Right lobe of liver (tissue), 6 donors: ENCODE results near the gene HDGFL2. TPM values are rescaled to one million over a fixed set of nuclear protein-coding genes. Genes with fewer than 3 reads are reported as not detected.
A peak's percentile ranks its signal among the peaks of the same experiment; 100 is the strongest.

ENCODE experiments used
- ATAC-seq, 4 donors: fragments of 200-7000 bp; cut with Tn5 transposase; one replicate each; pipeline ENCODE4 v1.9.1; 2020; ENCODE audit warnings: mild to moderate bottlenecking in 4 of 4, moderate library complexity in 4 of 4
- DNase-seq, 3 donors: peaks; one replicate each; pipeline ENCODE4 v3.0.0-alpha.2; 2020
- H3K27ac ChIP-seq, 3 donors: fragments of 200-600 bp; one replicate each; pipeline ENCODE4 v1.8.0; 2022
- H3K27me3 ChIP-seq, 2 donors: fragments of 200-600 bp; one replicate each; pipeline ENCODE4 v1.8.0; 2022
- H3K36me3 ChIP-seq, 4 donors: fragments of 200-600 bp; sonication (generic) in 1 of 4; one replicate each; pipeline versions ENCODE4 v1.5.1 to v1.8.0; 2017 to 2022; ENCODE audit warnings: control low read depth in 1 of 4
- H3K4me1 ChIP-seq, 4 donors: fragments of 200-600 bp; sonication (generic) in 1 of 4; one replicate each; pipeline versions ENCODE4 v1.5.1 to v1.8.0; 2017 to 2022; ENCODE audit warnings: control low read depth in 1 of 4
- H3K4me3 ChIP-seq, 3 donors: fragments of 200-600 bp; one replicate each; pipeline ENCODE4 v1.8.0; 2022
- H3K9me3 ChIP-seq, 4 donors: fragments of 200-600 bp; sonication (generic) in 1 of 4; one replicate each; pipeline versions ENCODE4 v1.5.1 to v1.8.0; 2017 to 2022; ENCODE audit warnings: control low read depth in 1 of 4
- CTCF ChIP-seq, 4 donors: fragments of 200-600 bp in 3 of 4; fragments of 450-650 bp in 1 of 4; IDR thresholded peaks; one replicate each; pipeline versions ENCODE4 v1.5.1 to v1.8.0; 2016 to 2022; ENCODE audit warnings: antibody characterized with exemption in 4 of 4, mild to moderate bottlenecking in 2 of 4
- POLR2A ChIP-seq: fragments of 450-650 bp; IDR thresholded peaks from one replicate; pipeline ENCODE4 v1.6.1; 2017; ENCODE audit warnings: antibody characterized with exemption, mild to moderate bottlenecking
- WGBS: methylation state at CpG from one replicate; pipeline ENCODE4 v1.1.6; 2018; ENCODE audit warnings: low coverage, low lambda C conversion rate; ENCODE audit not compliant: insufficient coverage; ENCODE audit errors: missing lambda C conversion rate; 5-methylcytosine and 5-hydroxymethylcytosine counted together
- intact Hi-C, 2 donors: fragments of 100-400 bp; cut with DNase I; formaldehyde crosslinking; loops; one replicate each; pipeline versions ENCODE4 v1.11.2 to v1.14.1; 2022
- total RNA-seq, 6 experiments: library from RNA; depleted of rRNA in 2 of 6; stranded (reverse); fragments of >200 nt in 2 of 6; fragmentation: NEBNext Ultra II Directional in 3 of 6; extraction: Animal tissue kit (Norgen Biotek cat#: 25700) in 3 of 6; gene quantifications; one replicate each; pipeline versions ENCODE4 v1.1.0 to v1.2.4, GENCODE V29; 2016 to 2023
- donor health status: DM: no; HTN: yes; CAD: no.
- donor health status: DM: no; HTN: no; CAD: no.
- donor health status: DM: no; HTN: no; CAD: no.
- donor health status: DM: no; HTN: yes; CAD: no.
- donor health status: DM: no; HTN: yes; CAD: no.

HDGFL2 gene
- total RNA-seq, 6 experiments from 2014 or later: 8.4 to 16.3 (median 14.0) TPM

GRCh38 chr19:4521888-4522242 is 49.8 kb downstream of the HDGFL2 start:
- H3K4me3 ChIP-seq: no peak overlapping the region
- intact Hi-C loops: no loop called here

GRCh38 chr19:4522291-4523002 is 50.4 kb downstream of the HDGFL2 start:
- H3K27me3 ChIP-seq: no peaks in the 10 kb centered on the region
- peaks cover 0 to 3% (median 0%) of the 10 kb centered on the region in 4 donors for H3K36me3 ChIP-seq
- no peak overlapping the region for H3K4me3 ChIP-seq
- H3K27ac ChIP-seq: peak overlapping the region in 1 of 3 donors; percentile 51
- 93% methylated on average over 10 of the region's 15 CpGs for WGBS
- peaks cover 0 to 61% (median 30%) of the 10 kb centered on the region in 4 donors for H3K4me1 ChIP-seq
- intact Hi-C loops: no loop called here
- TF ChIP-seq CTCF (IDR thresholded peaks at IDR 0.05) (no peak), POLR2A (no peak)
- DNase-seq: no peak
- H3K9me3 ChIP-seq: no peaks in the 10 kb centered on the region
- no peak for ATAC-seq

More at GRCh38 chr19:4521888-4522242, 49.8 kb downstream of the HDGFL2 start:
- 58% methylated on average over 4 of the region's 5 CpGs for WGBS
- H3K27me3 ChIP-seq: no peaks in the 10 kb centered on the region
- no peaks in the 10 kb centered on the region for H3K9me3 ChIP-seq
- no peak for ATAC-seq
- DNase-seq: no peak
- H3K4me1 ChIP-seq: peaks cover 0 to 67% (median 33%) of the 10 kb centered on the region in 4 donors
- TF ChIP-seq CTCF (IDR thresholded peaks at IDR 0.05) (no peak), POLR2A (no peak)
- peak overlapping the region in 1 of 3 donors; percentile 51 for H3K27ac ChIP-seq
- peaks cover 0 to 3% (median 0%) of the 10 kb centered on the region in 4 donors for H3K36me3 ChIP-seq

GRCh38 chr19:4523306-4524110 is 51.4 kb downstream of the HDGFL2 start:
- peaks cover 0 to 3% (median 1%) of the 10 kb centered on the region in 4 donors for H3K36me3 ChIP-seq
- no peaks in the 10 kb centered on the region for H3K9me3 ChIP-seq
- 19% methylated on average over 4 of the region's 53 CpGs for WGBS
- H3K27me3 ChIP-seq: no peaks in the 10 kb centered on the region
- H3K4me3 ChIP-seq: no peak overlapping the region
- intact Hi-C loops: no loop called here
- H3K27ac ChIP-seq: no peak overlapping the region
- peak; percentile 74 to 81 (median 77) for DNase-seq
- TF ChIP-seq POLR2A (no peak), CTCF (IDR thresholded peaks at IDR 0.05) (peak; percentile 60 to 78 (median 72))
- peaks cover 0 to 52% (median 25%) of the 10 kb centered on the region in 4 donors for H3K4me1 ChIP-seq
- peak; percentile 5 to 39 (median 24) for ATAC-seq

GRCh38 chr19:4524808-4525562 is 52.9 kb downstream of the HDGFL2 start:
- no peak overlapping the region for H3K4me3 ChIP-seq
- 74% methylated on average over 16 of the region's 23 CpGs for WGBS
- H3K4me1 ChIP-seq: peaks cover 0 to 38% (median 18%) of the 10 kb centered on the region in 4 donors
- DNase-seq (peak in 2 of 3 donors; percentile 64 to 66), ATAC-seq (peak; percentile 31 to 58 (median 56))
- H3K9me3 ChIP-seq: no peaks in the 10 kb centered on the region
- TF ChIP-seq POLR2A (no peak), CTCF (IDR thresholded peaks at IDR 0.05) (peak; percentile 44 to 75 (median 72))
- H3K27me3 ChIP-seq: no peaks in the 10 kb centered on the region
- peak overlapping the region in 1 of 3 donors; percentile 6 for H3K27ac ChIP-seq
- H3K36me3 ChIP-seq: peaks cover 0 to 10% (median 1%) of the 10 kb centered on the region in 4 donors
- intact Hi-C loops: no loop called here
